ENCODE data around the gene CCDC81.

DNA sequence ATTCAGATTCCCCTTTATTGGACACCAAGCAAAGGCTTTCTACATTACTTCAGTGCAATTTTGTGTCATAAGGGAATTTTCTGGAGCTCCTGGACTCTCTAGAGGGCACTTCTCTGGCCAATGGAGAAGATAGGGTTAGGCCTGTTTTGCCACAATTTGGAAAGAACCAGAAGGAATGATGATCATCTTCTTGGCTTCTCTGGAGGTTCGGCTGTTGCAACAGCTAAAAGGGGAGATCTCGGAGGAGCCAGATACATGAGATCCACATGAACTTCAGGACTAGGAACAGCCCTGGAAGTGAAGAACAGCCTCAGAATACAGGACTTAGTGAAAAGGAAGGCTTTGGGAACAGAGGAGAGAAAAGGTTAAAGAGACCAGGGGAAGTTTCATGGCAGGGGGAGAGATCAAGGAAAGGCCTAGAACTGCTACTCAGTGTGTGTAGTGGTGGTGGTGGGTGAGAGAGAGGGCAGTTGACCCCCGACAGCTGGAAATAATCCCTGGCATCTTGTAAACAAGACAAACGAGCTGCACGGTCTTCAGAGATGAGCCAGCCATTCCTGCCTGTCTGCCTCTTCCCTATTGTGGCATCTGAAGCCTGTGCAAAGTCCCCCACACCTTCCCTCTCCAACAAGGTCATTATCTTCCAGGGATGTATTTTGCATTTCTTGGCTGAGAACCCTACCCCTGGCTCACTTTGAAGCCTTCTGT, 83.8 kb downstream of the CCDC81 start:
- TF ChIP-seq, protein P1, sequence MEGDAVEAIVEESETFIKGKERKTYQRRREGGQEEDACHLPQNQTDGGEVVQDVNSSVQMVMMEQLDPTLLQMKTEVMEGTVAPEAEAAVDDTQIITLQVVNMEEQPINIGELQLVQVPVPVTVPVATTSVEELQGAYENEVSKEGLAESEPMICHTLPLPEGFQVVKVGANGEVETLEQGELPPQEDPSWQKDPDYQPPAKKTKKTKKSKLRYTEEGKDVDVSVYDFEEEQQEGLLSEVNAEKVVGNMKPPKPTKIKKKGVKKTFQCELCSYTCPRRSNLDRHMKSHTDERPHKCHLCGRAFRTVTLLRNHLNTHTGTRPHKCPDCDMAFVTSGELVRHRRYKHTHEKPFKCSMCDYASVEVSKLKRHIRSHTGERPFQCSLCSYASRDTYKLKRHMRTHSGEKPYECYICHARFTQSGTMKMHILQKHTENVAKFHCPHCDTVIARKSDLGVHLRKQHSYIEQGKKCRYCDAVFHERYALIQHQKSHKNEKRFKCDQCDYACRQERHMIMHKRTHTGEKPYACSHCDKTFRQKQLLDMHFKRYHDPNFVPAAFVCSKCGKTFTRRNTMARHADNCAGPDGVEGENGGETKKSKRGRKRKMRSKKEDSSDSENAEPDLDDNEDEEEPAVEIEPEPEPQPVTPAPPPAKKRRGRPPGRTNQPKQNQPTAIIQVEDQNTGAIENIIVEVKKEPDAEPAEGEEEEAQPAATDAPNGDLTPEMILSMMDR (conservative IDR thresholded peaks at IDR 0.05; ENCODE audit: low read depth, low read length), result no peak
- no peak for TF ChIP-seq EZH2 (IDR thresholded peaks at IDR 0.05; ENCODE audit: borderline replicate concordance, low read depth, low read length, poor library complexity, severe bottlenecking)
